Esophagus muscularis mucosa (tissue), 3 donors: ENCODE data around the gene IL20.

ENCODE experiments used
- POLR2A ChIP-seq: fragments of 450-650 bp; IDR thresholded peaks from one replicate; pipeline ENCODE4 v1.6.1; 2017; ENCODE audit warnings: antibody characterized with exemption, moderate library complexity, mild to moderate bottlenecking, low read depth
- TF ChIP-seq, protein P1 (sequence below), 3 experiments: fragments of 200-600 bp in 2 of 3; fragments of 450-650 bp in 1 of 3; sonication (generic) in 2 of 3; IDR thresholded peaks; one replicate each; pipeline ENCODE4 v1.5.1; 2017 to 2019; ENCODE audit warnings: antibody characterized with exemption in 3 of 3, mild to moderate bottlenecking in 2 of 3, moderate library complexity in 1 of 3

DNA sequence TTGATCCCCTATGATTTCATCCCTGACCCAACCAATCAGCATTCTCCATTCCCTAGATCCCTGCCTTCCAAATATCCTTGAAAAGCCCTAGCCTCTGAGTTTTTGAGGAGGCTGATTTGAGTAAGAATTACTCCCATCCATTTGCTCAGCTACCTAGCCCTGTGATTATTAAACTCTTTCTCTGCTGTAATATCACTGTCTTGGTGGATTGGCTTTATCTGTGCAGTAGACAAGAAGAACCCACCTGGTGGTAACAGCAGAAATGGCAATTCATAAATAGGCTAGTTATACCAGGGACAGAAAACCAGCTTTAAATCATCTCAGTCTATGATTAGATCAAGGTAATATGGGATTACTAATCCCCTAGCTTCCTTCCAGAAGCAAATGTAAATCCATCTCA lies 13.0 kb downstream of the IL20 start:
- no peak for TF ChIP-seq POLR2A
- TF ChIP-seq, protein P1, sequence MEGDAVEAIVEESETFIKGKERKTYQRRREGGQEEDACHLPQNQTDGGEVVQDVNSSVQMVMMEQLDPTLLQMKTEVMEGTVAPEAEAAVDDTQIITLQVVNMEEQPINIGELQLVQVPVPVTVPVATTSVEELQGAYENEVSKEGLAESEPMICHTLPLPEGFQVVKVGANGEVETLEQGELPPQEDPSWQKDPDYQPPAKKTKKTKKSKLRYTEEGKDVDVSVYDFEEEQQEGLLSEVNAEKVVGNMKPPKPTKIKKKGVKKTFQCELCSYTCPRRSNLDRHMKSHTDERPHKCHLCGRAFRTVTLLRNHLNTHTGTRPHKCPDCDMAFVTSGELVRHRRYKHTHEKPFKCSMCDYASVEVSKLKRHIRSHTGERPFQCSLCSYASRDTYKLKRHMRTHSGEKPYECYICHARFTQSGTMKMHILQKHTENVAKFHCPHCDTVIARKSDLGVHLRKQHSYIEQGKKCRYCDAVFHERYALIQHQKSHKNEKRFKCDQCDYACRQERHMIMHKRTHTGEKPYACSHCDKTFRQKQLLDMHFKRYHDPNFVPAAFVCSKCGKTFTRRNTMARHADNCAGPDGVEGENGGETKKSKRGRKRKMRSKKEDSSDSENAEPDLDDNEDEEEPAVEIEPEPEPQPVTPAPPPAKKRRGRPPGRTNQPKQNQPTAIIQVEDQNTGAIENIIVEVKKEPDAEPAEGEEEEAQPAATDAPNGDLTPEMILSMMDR (IDR thresholded peaks at IDR 0.05): no peak
